C4-2B (cell line): ENCODE measurements around the gene MLLT3.

ENCODE experiments used
- CTCF ChIP-seq: fragments of 450-650 bp; conservative IDR thresholded peaks from 2 replicates; pipeline ENCODE4 v1.5.1; 2017; ENCODE audit warnings: mild to moderate bottlenecking
- ZFX ChIP-seq: fragments of 450-650 bp; IDR thresholded peaks from 2 replicates; pipeline ENCODE4 v1.6.1; 2017

GRCh38 chr9:20402273-20402875, 219.9 kb downstream of the MLLT3 start:
- TF ChIP-seq CTCF (no peak), ZFX (no peak)
